GM12878 (cell line): ENCODE measurements around the gene TAF10. TPM values are rescaled to one million over a fixed set of nuclear protein-coding genes. Genes with fewer than 3 reads are reported as not detected.

Source experiments
- ATAC-seq: fragments of 200-7000 bp; cut with Tn5 transposase; 3 replicates; pipeline ENCODE4 v1.9.1; 2020; ENCODE audit warnings: mild to moderate bottlenecking, moderate library complexity
- BruUV-seq: library from RNA; stranded (reverse); fragments of 400-500 nt; replicated peaks from 2 replicates; lab custom pipeline; 2021; lab: Mats Ljungman, UMichigan
- CTCF ChIA-PET: fragments of 300-600 bp; sonication (Branson Sonifier 250); formaldehyde crosslinking; extraction: SDS; loops from one replicate; lab custom pipeline; 2021; ENCODE audit warnings: inconsistent platforms; lab: Yijun Ruan, JAX
- POLR2A ChIA-PET: fragments of 350-600 bp; formaldehyde crosslinking; extraction: SDS; loops from one replicate; lab custom pipeline; 2021; ENCODE audit warnings: inconsistent platforms; lab: Charles Lee
- RAD21 ChIA-PET: fragments of 300-600 bp; sonication (Branson Sonifier 250); formaldehyde crosslinking; loops from one replicate; lab custom pipeline; 2023; ENCODE audit warnings: antibody characterized with exemption; ENCODE audit not compliant: unreplicated experiment; lab: Charles Lee
- SMC1A ChIA-PET: fragments of 300-600 bp; sonication (Branson Sonifier 250); formaldehyde crosslinking; loops from one replicate; lab custom pipeline; 2023; ENCODE audit not compliant: unreplicated experiment, uncharacterized antibody; lab: Charles Lee
- DNase-seq: peaks from one replicate; pipeline ENCODE4 v3.0.0-alpha.2; 2011; ENCODE audit warnings: low read depth, low spot score
- FAIRE-seq: peaks from 3 replicates; lab custom pipeline; 2011; peaks lifted over from hg19 to GRCh38; lab: Jason Lieb, UNC
- H2AFZ ChIP-seq: 2 replicates; pipeline ENCODE4 v1.6.0; 2011; ENCODE audit warnings: low read depth, low read length, control low read depth; ENCODE audit not compliant: control insufficient read depth
- H3K27ac ChIP-seq: 2 replicates; pipeline ENCODE4 v1.5.1; 2011; ENCODE audit warnings: control low read depth; ENCODE audit not compliant: control insufficient read depth, insufficient read depth
- H3K27me3 ChIP-seq, 2 experiments: replicated peaks in 1 of 2; 2 replicates each; pipeline versions ENCODE4 v1.6.0 to v1.6.1; 2011; ENCODE audit warnings: low read length in 1 of 2; ENCODE audit not compliant: control insufficient read depth in 2 of 2, insufficient read depth in 2 of 2
- H3K36me3 ChIP-seq, 2 experiments: 2 replicates each; pipeline ENCODE4 v1.5.1; 2011; ENCODE audit warnings: low read length in 1 of 2; ENCODE audit not compliant: control insufficient read depth in 2 of 2, insufficient read depth in 2 of 2
- H3K4me1 ChIP-seq: 2 replicates; pipeline ENCODE4 v1.6.1; 2011; ENCODE audit warnings: mild to moderate bottlenecking, low read length, moderate library complexity, mixed read lengths; ENCODE audit not compliant: control insufficient read depth, insufficient read depth
- H3K4me2 ChIP-seq: 2 replicates; pipeline ENCODE4 v1.6.0; 2011; ENCODE audit warnings: control low read depth; ENCODE audit not compliant: control insufficient read depth, insufficient read depth
- H3K4me3 ChIP-seq: fragments of 200-600 bp; sonication (generic); 2 replicates; pipeline ENCODE4 v1.5.1; 2016
- H3K79me2 ChIP-seq: 2 replicates; pipeline ENCODE4 v1.6.0; 2011; ENCODE audit warnings: low read length; ENCODE audit not compliant: control insufficient read depth, insufficient read depth
- H3K9ac ChIP-seq: 2 replicates; pipeline ENCODE4 v1.8.0; 2011; ENCODE audit warnings: low read length, control low read depth, mixed read lengths; ENCODE audit not compliant: control insufficient read depth, insufficient read depth
- H3K9me3 ChIP-seq: replicated peaks from 3 replicates; pipeline ENCODE4 v1.5.1; 2011; ENCODE audit warnings: mild to moderate bottlenecking, low read length; ENCODE audit not compliant: control insufficient read depth, insufficient read depth
- H4K20me1 ChIP-seq: 2 replicates; pipeline ENCODE4 v1.6.0; 2011; ENCODE audit not compliant: control insufficient read depth, insufficient read depth
- CREB1 ChIP-seq: IDR thresholded peaks from 2 replicates; pipeline ENCODE4 v1.6.1; 2012; ENCODE audit warnings: low read depth, mild to moderate bottlenecking, inconsistent platforms
- EZH2 ChIP-seq: IDR thresholded peaks from 2 replicates; pipeline ENCODE4 v1.6.1; 2012; ENCODE audit warnings: low read depth, mild to moderate bottlenecking, control low read depth, inconsistent platforms, low read length, borderline replicate concordance; ENCODE audit not compliant: control insufficient read depth
- GABPA ChIP-seq: IDR thresholded peaks from 2 replicates; pipeline ENCODE4 v1.6.1; 2014; ENCODE audit warnings: antibody characterized with exemption, low read depth, mild to moderate bottlenecking, inconsistent platforms
- NFYA ChIP-seq: IDR thresholded peaks from 2 replicates; pipeline ENCODE4 v1.6.1; 2011; ENCODE audit warnings: low read depth, mild to moderate bottlenecking, low read length, improper control_type of control experiment, borderline replicate concordance
- PAX8 ChIP-seq: fragments of 450-650 bp; IDR thresholded peaks from 2 replicates; pipeline ENCODE4 v1.6.1; 2017; ENCODE audit warnings: mild to moderate bottlenecking, moderate library complexity
- WGBS: methylation state at CpG from one replicate; pipeline ENCODE4 v1.1.6; 2016; ENCODE audit warnings: low lambda C conversion rate; ENCODE audit not compliant: insufficient replicate concordance, insufficient coverage; ENCODE audit errors: missing lambda C conversion rate; 5-methylcytosine and 5-hydroxymethylcytosine counted together
- in situ Hi-C: fragments of 300-500 bp; cut with MboI; formaldehyde crosslinking; loops from 9 replicates; pipeline ENCODE4 v1.14.3; 2018; ENCODE audit warnings: mixed read lengths
- intact Hi-C: fragments of 100-400 bp; cut with micrococcal nuclease; formaldehyde crosslinking; loops from one replicate; pipeline ENCODE4 v1.14.2; 2022; ENCODE audit not compliant: unreplicated experiment
- polyA plus RNA-seq, 11 experiments: library from polyadenylated mRNA; depleted of rRNA in 4 of 11; unstranded in 6 of 11; stranded (reverse) in 5 of 11; fragments of >200 nt; fragmentation: Nextera tagmentation in 4 of 11; fragmentation: Illumina TruSeq in 1 of 11; extraction: Ambion mirVana in 4 of 11; extraction: Trizol in 1 of 11; gene quantifications; 1 replicate in 1 of 11; 2 replicates in 10 of 11; pipeline versions ENCODE4 v1.2.1 to v1.2.3, GENCODE V29; 2011 to 2016; ENCODE audit warnings: inconsistent platforms in 2 of 11, missing spikeins in 2 of 11, low read depth in 1 of 11
- total RNA-seq, 4 experiments: library from RNA; depleted of rRNA in 3 of 4; stranded (reverse); fragments of >200 nt in 3 of 4; fragmentation: Illumina TruSeq in 1 of 4; extraction: Trizol in 1 of 4; gene quantifications; 2 replicates each; pipeline versions ENCODE4 v1.2.1 to v1.2.3, GENCODE V29; 2013 to 2021
- TF ChIP-seq, protein P1 (sequence below): fragments of 450-650 bp; formaldehyde crosslinking; IDR thresholded peaks from 2 replicates; pipeline ENCODE4 v1.4.0; 2022; ENCODE audit warnings: mild to moderate bottlenecking, moderate library complexity
- TF ChIP-seq, protein P2 (sequence below): fragments of 450-650 bp; IDR thresholded peaks from 2 replicates; pipeline ENCODE4 v1.6.1; 2017; ENCODE audit warnings: mild to moderate bottlenecking, moderate library complexity

Gene TAF10
- total and polyA plus RNA-seq, 10 of the 15 experiments (the other 5 are each of a cell fraction or from before 2014, with no cell fraction given) = 26.7 to 251 (median 149) TPM

DNA sequence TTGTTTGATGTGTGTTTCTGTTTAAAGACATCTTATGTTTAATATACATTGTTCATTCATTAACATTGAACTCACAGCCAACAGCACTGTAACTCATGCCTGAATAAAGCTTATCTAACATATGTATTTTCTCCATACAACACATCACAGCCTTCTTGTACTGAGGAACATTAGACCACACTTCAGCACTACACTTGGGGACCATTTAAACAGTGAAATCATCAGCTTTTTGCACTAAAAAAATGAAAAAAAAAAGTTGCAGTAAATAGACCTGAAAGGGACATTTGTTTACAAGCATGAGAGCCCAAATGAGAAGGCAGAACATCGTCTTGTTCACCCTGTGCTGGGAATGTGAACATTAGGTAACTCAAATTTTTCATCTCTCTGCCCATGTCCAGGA is 22.5 kb upstream of the TAF10 start:
- WGBS = 7% methylated on average over 1 of the region's 1 CpG
- TF ChIP-seq PAX8 (no peak), NFYA (no peak), CREB1 (no peak), GABPA (no peak), EZH2 (no peak)
- TF ChIP-seq, protein P1, sequence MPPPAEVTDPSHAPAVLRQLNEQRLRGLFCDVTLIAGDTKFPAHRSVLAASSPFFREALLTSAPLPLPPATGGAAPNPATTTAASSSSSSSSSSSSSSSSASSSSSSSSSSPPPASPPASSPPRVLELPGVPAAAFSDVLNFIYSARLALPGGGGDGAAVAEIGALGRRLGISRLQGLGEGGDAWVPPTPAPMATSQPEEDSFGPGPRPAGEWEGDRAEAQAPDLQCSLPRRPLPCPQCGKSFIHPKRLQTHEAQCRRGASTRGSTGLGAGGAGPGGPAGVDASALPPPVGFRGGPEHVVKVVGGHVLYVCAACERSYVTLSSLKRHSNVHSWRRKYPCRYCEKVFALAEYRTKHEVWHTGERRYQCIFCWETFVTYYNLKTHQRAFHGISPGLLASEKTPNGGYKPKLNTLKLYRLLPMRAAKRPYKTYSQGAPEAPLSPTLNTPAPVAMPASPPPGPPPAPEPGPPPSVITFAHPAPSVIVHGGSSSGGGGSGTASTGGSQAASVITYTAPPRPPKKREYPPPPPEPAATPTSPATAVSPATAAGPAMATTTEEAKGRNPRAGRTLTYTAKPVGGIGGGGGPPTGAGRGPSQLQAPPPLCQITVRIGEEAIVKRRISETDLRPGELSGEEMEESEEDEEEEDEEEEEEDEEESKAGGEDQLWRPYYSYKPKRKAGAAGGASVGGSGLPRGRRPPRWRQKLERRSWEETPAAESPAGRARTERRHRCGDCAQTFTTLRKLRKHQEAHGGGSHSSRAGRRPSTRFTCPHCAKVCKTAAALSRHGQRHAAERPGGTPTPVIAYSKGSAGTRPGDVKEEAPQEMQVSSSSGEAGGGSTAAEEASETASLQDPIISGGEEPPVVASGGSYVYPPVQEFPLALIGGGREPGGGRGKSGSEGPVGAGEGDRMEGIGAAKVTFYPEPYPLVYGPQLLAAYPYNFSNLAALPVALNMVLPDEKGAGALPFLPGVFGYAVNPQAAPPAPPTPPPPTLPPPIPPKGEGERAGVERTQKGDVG (CRISPR knock-in tag) = no peak
- TF ChIP-seq, protein P2, sequence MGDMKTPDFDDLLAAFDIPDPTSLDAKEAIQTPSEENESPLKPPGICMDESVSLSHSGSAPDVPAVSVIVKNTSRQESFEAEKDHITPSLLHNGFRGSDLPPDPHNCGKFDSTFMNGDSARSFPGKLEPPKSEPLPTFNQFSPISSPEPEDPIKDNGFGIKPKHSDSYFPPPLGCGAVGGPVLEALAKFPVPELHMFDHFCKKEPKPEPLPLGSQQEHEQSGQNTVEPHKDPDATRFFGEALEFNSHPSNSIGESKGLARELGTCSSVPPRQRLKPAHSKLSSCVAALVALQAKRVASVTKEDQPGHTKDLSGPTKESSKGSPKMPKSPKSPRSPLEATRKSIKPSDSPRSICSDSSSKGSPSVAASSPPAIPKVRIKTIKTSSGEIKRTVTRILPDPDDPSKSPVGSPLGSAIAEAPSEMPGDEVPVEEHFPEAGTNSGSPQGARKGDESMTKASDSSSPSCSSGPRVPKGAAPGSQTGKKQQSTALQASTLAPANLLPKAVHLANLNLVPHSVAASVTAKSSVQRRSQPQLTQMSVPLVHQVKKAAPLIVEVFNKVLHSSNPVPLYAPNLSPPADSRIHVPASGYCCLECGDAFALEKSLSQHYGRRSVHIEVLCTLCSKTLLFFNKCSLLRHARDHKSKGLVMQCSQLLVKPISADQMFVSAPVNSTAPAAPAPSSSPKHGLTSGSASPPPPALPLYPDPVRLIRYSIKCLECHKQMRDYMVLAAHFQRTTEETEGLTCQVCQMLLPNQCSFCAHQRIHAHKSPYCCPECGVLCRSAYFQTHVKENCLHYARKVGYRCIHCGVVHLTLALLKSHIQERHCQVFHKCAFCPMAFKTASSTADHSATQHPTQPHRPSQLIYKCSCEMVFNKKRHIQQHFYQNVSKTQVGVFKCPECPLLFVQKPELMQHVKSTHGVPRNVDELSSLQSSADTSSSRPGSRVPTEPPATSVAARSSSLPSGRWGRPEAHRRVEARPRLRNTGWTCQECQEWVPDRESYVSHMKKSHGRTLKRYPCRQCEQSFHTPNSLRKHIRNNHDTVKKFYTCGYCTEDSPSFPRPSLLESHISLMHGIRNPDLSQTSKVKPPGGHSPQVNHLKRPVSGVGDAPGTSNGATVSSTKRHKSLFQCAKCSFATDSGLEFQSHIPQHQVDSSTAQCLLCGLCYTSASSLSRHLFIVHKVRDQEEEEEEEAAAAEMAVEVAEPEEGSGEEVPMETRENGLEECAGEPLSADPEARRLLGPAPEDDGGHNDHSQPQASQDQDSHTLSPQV = no peak
- ChIA-PET POLR2A (interaction anchor here (1.4 kb wide), 1 partner anchor 49 kb away, joined by 4 read pairs; the partner anchor contains the start of gene MRPL17), CTCF (no interaction called here), SMC1A (interaction anchor here (1.5 kb wide), 1 partner anchor 15 kb away, joined by 4 read pairs; no protein-coding TSS in a partner anchor), RAD21 (no interaction called here)
- Histone ChIP-seq H2AFZ (no peak overlapping the region), H3K9me3 (no peaks in the 10 kb centered on the region), H3K4me1 (no peaks in the 10 kb centered on the region), H3K27ac (no peak overlapping the region), H3K9ac (no peak overlapping the region), H3K27me3 (no peaks in the 10 kb centered on the region), H3K36me3 (no peaks in the 10 kb centered on the region), H3K79me2 (no peaks in the 10 kb centered on the region), H3K4me2 (no peak overlapping the region), H4K20me1 (no peaks in the 10 kb centered on the region), H3K4me3 (no peak overlapping the region)
- no TSS peak for BruUV-seq
- intact Hi-C loops = no loop called here
- ATAC-seq (no peak), DNase-seq (no peak), FAIRE-seq (no peak)
- in situ Hi-C loops = no loop called here
